GM19239 (cell line): ENCODE measurements around the gene CABCOCO1.
"Not testable (repeated sequence)": the region's sequence is repeated elsewhere in the genome, so short reads cannot be mapped to it uniquely, and the experiment has no call there.

ENCODE experiments used
- DNase-seq: peaks from one replicate; pipeline ENCODE4 v3.0.0; 2011; ENCODE audit warnings: low spot score; ENCODE audit not compliant: insufficient read length
- FAIRE-seq: peaks from 2 replicates; lab custom pipeline; 2011; peaks lifted over from hg19 to GRCh38; lab: Jason Lieb, UNC

The CABCOCO1 gene

DNA sequence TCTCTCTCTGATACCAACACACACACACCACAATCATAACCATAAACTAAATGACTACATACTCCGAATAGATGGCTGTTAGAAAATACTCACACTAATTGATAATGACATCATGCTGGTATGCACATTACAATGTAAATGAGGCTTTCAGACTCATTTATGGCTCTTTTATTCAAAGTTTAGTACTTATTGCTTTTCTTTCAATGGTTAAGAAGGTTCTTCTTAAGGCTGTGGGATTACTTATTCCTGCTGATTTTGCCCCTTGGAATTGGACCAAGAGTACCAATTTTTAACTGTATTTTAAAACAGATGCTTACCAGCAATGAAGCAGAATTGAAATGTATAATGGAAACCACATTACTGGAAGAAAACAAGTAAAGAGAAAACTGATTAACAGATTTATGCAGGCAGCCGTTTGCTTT is 20.6 kb upstream of the CABCOCO1 start:
- DNase-seq (no peak), FAIRE-seq (no peak)

DNA sequence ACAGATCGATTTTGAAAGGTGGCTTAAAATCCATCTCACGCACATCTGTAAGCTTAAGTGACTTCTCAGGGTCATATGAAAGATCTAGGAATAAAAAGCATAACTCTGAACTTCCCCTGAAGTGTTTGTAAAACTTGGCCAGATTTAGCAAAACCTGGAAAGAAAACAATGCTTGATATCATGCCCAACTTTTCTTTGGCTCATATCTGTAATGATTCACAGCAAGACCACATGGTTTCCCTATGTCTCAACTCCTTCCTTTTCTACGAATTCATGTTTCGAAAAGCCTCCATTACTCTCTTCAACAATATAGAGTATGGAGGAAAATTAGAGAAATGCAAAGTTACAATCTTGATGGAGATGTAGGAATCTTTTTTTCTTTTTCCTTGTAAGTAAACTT is 20.1 kb upstream of the CABCOCO1 start:
- DNase-seq, result no peak

DNA sequence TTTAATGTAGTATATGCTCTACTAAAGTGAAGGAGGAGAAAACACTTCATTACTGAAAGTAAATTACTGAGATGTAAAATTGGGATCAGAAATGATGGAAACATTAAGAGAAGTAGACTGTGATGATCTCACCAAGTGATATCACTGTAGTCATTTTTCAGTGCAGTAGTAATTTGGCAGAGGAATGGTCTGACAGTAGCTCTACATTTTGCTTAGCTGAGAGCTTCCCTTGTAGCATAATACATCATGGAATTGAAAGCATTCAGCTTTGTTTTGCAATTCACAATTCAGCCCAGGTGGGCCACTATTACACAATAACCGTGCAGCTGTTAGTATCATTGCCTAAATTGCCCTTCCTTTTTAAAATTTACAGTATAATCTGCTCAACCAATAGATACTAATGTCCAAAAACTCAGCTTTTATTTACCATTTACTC is 19.4 kb upstream of the CABCOCO1 start:
- no peak for FAIRE-seq
- DNase-seq, result no peak

More for the DNA sequence above, 20.1 kb upstream of the CABCOCO1 start:
- no peak for FAIRE-seq

DNA sequence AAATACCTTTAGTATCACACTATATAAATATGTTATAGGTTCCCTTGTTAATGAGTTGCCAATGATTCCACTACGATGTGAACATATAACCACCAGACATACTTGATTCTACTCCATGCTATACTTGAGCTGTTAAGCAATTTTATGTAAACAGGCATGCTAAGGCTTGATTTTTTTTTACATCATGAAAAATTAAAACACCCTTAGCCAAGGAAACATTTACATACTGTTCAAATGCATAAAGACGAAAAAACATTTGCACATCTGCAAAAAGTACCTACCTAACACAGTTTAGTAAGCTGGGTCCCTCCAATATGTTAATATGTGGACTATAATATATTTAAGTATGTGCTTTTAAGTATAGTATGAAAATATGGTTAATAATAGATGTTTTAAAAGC is 9.0 kb upstream of the CABCOCO1 start:
- FAIRE-seq (no peak), DNase-seq (no peak)

DNA sequence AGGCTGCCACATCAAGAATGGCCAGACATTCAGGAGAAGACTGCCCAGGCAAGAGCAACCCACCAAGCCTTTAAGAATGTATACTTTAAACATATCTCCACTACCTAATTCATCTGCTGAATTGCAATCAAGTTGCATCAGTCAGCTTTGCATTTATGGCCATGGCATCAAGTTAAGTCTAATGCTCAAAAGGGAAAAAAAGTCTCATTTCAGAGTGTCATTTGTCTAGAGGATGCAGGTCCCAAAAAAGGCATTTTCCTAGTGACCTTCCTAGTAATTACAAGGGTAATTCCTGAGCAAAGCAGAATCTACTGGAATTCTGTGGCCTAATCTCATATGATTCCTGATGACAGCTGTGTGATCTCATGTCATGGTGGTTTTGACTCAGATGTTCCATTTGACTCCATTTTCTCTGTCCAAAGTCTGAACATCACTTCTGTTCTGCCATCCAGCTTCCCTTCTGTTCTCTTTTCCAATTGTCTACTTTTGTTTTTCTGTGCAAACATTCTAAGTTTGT is 7.3 kb upstream of the CABCOCO1 start:
- DNase-seq (no peak), FAIRE-seq (no peak)

DNA sequence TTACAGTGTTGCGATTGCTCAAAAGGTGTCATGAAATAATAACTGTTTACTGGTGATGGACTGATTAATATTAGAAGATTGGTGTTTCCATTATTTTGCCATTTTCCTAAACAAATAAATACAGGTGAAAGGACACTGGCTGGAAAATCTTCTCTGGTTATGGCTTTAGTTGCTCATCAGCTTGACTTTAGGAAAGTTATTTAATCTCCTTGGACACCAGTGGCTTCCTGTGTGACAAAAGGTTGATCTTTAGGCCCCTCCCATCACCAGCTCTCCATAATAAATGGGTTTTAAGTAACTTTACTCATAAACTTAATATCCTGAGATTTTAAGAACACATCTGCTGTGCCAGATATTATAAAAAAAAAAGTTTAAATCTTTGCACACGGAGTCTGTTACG is 737 bp downstream of the CABCOCO1 start:
- FAIRE-seq, result no peak
- DNase-seq, result no peak

DNA sequence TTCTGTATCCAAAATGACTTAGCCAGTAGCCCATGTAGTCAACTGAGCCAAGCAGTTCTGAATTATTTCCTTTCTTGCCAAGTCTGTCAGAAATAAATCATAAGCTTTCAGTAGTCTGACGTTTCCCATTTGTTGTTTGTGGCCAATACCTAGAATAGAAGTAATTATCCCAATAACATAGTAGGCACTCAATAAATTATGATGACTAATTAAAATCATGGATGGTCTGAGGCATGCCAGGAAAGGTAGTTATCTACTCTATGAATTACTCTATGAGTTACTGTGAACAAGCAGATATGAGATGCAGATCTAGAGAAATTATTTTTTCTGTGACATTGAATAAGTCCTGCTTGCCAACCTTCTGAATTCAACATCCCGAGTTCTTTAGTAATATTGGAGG is 2.3 kb downstream of the CABCOCO1 start:
- no peak for DNase-seq
- FAIRE-seq, result no peak

DNA sequence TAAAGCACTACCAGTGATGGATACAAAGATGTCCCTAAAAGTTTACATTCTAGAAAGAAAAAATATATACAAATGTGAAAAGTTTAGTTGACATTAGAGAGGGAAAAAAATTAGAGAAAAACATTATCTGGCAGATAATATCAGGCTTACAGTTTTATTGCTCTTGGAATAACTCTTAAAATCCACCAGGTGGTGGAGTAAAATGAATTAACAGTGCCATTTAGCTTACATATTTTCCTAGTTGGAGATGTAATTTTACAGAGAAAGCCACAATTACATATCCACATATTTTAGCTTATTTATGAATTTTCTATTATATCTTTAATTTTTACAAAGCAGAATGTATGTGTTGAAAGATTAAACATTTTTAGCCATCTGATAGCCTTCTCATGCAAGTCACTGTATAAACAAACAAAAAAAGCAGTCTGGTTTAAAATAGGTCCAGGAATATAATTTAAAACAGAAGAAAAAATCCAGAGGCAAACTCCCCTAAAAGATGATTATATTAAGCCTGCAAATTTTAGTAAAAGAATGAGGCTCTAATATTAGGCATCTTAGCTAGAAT is 6.5 kb downstream of the CABCOCO1 start:
- no peak for FAIRE-seq
- DNase-seq, result no peak

DNA sequence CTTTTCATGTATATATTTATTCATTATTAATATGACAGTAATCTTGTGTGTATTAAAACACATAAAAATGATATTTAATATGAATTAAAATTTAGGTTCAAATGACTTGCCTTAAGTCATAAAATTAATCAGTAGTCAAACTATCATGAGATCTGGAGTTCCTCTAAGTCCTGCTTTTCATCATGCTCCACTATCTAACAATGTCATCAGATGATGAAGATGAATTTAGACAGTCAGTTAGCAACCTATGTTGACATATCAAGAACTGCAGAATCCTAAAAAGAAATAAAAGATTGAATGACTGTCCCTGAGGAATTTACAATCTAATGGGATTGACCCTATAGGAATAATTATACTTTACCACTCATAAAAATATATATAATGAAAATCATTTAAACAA is 7.1 kb downstream of the CABCOCO1 start:
- FAIRE-seq, result no peak

DNA sequence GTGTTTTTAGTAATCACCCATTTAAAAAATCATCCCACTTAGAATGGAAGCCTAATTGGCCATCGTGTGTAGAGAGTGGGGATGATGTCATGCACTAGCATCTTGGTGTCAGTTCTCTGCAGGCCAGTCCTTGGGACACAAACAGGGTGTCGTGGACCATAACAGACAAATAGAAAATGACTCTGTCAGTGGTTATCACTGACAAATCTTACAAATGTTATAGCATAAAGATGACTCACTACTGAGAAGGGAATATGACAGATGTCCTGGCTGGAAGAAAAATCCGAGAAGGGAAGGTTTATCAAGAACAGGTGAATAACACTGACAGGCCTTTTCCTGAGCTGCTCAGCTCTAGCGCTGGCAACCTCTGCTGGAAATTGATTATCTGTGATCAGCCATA is 10.6 kb downstream of the CABCOCO1 start:
- FAIRE-seq, result no peak

More for the DNA sequence above, 7.1 kb downstream of the CABCOCO1 start:
- DNase-seq, result no peak

DNA sequence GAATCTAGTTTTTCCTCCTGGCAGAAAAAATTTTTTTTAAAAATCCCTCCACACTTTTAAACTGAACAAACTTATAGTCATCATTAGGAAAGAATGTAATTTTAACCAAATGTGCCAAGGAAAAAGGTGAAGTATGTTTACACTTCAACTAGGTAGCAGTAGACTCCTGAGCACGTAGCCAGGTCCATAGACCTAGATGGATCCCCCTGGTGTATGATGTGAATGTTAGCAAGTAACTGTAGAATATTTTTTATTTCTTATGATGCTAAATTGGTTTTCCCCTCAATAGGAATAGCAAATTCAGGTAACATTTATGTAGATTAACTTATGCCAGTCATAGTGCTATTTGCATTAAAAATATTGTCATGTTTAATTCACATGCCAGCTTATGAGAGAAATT is 19.6 kb downstream of the CABCOCO1 start:
- FAIRE-seq (no peak), DNase-seq (no peak)

More for the DNA sequence above, 10.6 kb downstream of the CABCOCO1 start:
- DNase-seq, result no peak

DNA sequence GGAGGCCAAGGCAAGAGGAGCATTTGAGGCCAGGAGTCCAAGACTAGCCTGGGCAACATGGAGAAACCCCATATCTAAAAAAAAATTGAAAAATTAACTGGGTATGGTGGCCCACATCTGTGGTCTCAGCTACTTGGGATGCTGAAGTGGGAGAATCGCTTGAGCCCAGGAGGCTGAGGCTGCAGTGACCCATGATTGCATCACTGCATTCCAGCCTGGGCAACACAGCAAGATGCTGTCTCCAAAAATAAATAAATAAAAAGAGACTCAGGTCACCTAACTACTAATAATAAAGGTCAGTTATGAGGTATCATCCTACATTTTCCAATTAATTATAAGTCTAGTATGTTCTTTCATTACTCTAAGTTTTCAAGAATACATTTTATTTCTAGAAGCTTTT is 20.6 kb downstream of the CABCOCO1 start:
- no peak for FAIRE-seq

DNA sequence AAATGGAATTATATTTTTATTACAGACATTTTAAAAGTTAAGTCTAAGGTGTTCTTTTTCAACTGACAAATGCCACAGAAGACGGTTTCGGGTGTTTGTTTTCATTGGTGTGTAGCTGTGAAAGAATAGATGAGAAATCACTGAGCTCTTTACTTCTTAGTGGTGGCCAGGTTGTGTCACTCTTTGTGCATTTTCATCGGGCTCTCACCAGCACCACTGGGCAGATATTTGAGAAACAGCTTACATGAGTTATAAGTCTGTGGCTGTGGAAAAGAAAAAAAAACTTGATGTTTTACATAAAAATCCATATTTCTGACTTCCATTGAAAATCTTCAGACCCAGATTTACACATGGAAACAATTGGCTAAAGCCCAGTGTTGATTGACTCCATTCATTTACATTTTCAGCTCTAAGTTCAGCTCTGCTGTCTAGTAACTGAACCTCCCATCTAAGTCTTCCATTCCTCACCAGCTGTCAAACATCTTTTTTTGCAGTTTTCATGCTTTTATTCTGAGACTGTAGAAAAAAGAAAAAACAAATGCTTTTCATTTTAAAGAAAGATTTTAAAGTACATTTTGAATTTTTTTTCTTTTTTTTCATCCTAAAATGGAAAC is 22.3 kb downstream of the CABCOCO1 start:
- DNase-seq (no peak), FAIRE-seq (no peak)

More for the DNA sequence above, 20.6 kb downstream of the CABCOCO1 start:
- DNase-seq, result no peak

DNA sequence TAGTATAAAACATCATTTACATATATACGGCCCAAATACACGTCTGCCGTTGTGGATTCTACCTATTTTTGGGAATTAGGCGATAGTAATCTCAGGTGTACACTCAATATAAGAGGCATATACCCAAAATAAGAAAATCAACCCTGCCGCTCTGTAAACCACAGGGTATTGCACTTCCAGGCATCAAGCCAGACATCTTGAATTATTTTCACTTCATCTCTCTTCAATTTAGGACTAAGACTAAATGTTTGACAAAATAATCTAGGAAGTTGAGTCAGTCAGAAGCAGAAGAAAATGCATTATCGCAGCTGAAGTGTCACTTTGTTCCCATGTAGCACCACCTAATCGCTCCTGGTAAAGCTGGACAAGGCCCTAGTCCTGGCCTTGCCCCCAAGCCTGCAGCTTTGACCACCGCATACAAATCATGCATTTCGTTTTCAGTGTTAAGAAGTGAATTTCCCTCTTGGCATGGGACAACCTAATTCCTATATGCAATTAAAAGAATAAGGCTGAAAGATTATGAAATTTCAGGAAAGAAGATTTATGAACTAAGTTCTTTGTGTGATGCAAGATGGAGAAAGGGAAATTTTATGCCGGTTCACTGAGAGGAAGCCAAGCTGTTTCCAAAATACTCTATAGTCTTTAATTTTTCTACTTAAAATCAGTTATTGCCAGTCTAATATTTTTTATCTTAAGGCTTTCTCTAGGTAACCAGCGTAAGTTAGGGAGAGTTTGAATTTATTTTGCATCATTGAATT is 26.0 kb downstream of the CABCOCO1 start:
- FAIRE-seq (no peak), DNase-seq (no peak)

DNA sequence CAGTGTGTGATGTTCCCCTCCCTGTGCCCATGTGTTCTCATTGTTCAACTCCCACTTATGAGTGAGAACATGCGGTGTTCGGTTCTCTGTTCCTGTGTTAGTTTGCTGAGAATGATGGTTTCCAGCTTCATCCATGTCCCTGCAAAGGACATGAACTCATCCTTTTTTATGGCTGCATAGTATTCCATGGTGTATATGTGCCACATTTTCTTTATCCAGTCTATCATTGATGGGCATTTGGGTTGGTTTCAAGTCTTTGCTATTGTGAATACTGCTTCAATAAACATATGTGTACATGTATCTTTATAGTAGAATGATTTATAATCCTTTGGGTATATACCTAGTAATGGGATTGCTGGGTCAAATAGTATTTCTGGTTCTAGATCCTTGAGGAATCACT is 28.9 kb downstream of the CABCOCO1 start:
- not testable (repeated sequence) for DNase-seq, FAIRE-seq

DNA sequence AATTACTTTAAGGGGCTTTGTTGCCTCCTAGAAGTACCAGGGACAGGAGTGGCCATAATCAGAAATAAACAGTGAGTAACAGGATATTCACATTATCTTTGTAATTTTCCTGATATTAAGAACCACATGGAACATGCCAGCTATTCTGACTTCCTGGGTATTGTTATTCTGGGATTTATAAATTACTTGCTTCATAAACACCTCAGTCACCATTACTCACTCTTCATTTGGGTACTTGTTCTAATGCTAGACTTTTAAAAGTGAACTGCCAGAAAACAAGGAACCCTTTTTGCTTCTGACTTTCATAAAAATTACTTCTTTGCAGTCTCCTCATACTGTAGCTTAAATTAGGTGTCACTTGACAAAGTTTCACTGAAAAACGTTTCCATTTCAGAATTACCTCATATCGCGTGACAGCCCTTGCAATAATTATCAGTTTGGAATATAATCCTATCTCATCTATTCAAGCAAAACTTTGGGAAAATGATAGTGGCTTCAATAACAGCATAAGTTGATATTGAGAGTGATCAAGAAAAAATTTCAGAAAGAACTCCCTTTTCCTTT is 29.8 kb downstream of the CABCOCO1 start:
- FAIRE-seq, result no peak
- DNase-seq, result no peak

DNA sequence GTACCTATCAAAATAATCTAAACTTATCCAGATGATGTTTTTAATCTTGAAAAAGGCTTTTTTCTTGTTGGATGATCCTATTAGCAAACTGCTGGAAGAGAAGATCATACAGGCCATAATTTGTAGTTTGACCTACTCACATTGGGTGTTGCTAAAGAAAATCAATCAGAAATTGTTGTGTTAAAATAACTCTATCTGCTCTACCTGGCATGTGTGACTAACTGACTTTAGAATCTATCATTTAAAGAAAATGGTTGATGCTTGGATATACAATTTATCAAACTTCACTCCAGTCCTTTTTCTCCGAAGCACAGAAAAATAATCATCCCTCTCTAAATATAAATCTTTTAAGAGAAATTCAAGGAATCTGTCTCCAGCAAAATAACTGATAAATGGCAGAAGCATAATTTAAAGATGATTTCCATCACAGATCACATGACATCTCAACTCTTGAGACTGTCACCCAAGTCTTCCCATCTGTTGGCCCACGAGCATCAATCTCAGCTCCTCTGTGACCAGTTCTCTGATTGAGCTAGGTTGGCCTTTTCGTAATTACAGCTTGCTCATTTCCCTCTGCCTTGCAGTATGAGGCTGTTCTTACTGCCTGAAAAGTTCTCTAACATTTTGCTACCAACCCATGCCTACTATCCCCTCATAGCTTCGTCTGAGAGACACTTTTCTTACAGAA is 36.4 kb downstream of the CABCOCO1 start:
- DNase-seq, result no peak
- FAIRE-seq, result no peak

DNA sequence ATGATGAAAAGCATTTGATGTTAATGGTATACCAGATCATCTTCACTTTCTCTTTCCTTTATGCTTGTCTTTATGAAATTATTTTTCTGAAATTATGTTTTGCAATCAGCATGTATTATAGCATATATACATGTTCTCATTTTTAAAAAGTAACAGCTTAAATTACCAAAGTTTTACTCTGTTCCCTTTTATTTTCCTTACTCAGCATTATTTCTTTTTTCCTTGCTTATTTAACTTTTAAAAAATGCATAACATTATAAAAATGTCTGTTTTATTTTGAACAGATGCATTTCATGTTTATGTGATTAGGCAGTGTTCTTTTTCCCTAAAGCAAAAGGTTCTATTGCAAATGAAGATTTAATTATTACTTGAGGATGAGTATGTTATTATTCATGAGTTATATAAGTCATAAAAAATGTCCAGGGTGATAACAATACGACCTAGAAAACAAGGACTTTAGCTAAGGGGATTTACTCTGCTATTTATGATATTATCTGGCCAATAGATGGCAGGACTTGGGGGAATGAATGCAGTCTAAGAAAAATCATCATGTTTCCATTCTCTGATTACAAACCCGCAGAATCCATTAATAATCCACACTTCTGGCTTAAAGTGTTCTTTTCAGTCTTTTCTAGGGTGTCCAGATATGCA is 38.5 kb downstream of the CABCOCO1 start:
- DNase-seq (no peak), FAIRE-seq (no peak)

DNA sequence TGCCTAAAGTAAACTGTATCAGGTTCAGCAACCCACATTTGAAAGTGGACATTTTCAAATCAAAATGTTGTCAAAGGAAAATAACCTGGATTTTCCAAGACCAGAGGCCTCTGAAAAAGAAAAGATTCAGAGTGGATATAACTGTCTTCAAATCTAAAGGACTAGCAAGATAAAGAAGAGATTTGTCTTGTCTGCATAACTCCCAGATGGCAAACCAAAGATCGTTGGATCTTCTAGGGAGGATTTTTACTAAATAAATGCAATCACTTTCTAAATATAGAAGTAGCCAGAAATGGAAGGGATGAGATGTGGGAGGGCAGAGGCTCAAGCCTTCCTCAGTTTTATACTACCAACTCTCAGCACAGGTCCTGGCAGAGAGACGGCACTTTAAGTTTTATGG is 39.0 kb downstream of the CABCOCO1 start:
- FAIRE-seq, result no peak
- no peak for DNase-seq

DNA sequence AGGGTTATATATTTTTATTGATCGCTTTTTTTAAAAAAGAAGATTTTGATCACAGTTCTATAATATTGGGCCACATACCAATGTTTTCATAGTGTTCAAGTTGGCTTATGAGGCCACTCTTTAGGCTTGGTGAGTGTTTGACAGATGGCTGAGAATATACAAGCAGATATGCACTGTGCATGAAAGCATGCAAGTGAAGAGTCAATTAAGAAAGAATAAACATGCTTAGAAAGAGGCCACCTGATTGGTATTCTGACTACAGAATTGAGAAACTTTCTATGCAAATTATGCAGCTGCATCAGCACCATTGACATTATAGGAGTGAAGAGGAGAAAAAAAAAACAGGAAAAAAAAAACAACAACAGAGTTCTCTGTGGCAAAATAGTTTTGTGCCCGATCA is 39.9 kb downstream of the CABCOCO1 start:
- no peak for FAIRE-seq
- no peak for DNase-seq
